ENCODE data around the gene CRACDL.

The CRACDL gene

DNA sequence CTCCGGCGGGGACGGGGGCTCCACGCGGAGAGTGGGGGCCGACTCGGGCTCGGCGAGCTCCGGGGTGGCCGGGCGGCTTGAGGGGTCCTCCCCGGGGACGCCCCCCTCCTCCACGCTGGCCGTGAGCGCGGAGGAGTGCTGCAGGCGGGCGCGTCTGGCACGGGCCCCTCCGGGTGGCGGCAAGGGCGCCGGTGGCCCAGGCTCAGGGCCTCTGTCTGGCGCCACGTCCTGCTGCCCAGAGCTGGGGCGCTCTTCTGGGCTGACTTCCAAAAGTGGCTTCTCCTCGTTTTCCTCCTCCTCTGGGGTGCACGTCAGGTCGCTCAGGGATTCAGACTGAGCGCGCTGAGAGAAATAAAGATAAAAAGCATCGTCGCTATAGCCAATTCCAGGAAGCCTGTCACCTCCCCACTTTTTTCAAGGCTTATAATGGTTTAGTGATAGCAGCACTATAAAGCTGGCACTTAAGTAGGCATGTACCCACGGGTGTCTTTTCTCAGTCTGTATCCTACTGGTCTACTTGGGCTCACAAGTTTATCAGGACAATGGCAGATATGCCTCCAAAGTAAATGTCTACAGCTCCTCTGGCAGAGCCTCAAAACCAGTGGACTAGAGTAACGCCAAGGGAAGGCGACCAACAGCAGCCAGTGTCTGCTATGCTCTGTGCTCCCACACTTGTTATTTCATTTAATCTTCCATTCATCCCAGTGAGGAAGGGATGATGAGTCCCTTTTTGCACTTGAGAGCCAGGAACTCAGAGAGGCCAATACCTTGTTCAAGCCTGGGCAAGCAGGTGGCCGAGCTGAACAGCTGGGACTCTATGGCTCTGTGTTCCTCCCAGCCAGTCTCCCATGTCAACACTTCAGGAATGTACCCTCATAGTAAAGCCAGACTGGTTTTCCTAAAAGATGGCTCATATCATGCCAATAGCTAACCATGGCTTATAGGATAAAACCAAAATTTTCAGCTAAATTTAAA lies 112.5 kb downstream of the CRACDL start:
- DNase-seq (ENCODE audit: low spot score) = no peak

GRCh38 chr2:98822301-98823164 lies 113.5 kb downstream of the CRACDL start:
- peak; percentile 39 for DNase-seq (ENCODE audit: low spot score)

DNA sequence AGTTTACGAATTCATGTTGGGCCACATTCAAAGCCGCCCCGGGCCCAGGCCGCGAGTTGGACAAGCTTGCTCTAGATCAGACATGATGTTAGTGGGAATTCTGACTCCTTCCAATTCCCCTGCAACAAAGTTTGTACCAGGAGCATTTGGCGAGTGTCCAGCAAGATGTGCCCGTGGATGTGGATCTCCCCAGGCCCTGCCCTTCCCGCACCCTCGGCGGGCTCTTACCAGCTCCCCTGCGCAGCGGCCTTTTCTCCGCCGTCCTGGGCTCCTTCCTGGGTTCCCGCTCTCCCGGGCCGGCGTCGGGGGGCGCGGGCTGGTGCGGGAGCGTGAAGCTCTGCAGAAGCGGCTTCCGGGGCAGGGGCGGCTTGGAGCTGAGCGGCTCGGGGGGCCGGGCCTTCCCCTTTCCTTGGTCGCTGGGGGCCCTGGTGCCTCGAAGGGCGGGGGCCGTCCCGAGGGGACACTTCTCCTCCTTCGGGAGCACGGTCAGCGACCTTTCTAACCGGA lies 114.3 kb downstream of the CRACDL start:
- DNase-seq (ENCODE audit: low spot score) = no peak

GRCh38 chr2:98819231-98819766 lies 116.7 kb downstream of the CRACDL start:
- no peak for DNase-seq (ENCODE audit: low spot score)

DNA sequence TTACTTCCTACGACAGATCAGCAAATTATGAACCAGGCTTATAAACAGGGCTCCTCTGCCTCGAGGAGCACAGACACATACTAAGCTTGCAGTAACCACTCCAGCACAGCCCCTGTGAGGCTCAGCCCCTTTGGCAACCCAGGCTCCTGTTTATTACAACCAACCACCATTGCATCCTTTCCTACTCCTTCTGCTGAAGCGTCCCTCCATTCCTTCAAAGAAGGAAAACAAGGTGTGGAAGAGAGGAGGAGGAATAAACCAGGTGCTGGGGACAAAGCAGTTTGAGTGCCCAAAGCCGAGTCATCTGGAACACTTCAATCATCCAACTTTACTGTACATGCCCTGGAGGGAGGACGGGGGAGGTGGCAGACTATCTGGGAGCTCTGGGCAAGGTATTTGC lies 117.9 kb downstream of the CRACDL start:
- DNase-seq (ENCODE audit: low spot score) = no peak

DNA sequence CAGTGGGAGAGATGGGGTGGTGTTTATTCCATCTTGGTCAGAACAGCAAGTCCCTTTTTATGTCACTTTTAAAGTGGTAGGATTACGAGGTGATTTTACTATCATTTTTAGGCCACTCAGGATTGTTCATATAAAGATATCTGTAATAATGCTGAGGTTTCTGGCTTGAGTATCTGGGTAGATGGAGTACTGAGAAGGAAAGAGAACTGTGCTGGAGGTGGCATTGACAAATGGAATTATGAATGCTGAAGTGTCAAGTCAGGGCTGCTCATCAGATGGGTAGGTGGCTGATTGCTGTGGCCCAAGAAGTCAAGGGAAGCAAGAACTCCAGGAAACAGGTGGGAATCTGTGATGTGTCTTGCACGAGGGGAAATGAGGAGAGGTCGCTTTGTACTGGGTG lies 119.7 kb downstream of the CRACDL start:
- DNase-seq (ENCODE audit: low spot score) = no peak

DNA sequence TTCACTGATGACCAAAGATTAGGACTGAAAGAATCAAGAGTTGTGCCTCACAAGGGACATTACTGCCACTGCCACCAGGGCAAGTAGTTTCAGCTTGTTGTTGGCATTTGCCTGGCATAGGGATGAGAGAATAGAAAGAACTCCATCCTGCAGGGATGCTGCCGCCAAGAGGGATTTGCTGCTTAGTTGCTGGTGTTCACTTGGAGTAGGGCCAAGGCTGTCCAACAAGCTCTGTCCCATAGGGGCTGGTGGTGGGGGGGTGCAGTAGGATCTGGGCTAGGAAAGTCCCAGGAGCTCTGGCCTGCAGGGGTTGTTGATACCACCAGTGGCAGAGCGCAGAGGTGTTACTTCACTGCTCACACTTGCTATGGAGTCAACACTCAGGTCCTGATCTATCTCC lies 120.2 kb downstream of the CRACDL start:
- no peak for DNase-seq (ENCODE audit: low spot score)

GRCh38 chr2:98811766-98812165 lies 124.3 kb downstream of the CRACDL start:
- no peak for DNase-seq (ENCODE audit: low spot score)

DNA sequence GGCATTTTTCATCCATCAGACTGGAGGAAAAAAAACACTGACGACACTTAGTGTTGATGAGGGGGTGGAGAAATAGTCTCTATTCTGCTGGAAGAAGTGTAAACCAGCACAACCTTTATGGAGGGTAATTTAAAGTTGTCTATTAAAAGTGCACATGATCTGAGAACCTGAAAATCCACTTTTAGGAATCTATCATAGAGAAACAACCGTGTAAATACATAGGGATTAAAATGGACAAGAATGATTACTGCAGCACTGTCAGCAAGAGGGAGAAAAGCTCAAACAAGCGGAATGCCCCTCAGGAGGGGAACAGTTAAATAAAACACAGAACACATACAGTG lies 125.5 kb downstream of the CRACDL start:
- no peak for DNase-seq (ENCODE audit: low spot score)

- DNase-seq (ENCODE audit: low spot score) = no peak
Observed at GRCh38 chr2:98809878-98810587, 126.0 kb downstream of the CRACDL start.

GRCh38 chr2:98809116-98809515 lies 126.9 kb downstream of the CRACDL start:
- DNase-seq (ENCODE audit: low spot score) = no peak

DNA sequence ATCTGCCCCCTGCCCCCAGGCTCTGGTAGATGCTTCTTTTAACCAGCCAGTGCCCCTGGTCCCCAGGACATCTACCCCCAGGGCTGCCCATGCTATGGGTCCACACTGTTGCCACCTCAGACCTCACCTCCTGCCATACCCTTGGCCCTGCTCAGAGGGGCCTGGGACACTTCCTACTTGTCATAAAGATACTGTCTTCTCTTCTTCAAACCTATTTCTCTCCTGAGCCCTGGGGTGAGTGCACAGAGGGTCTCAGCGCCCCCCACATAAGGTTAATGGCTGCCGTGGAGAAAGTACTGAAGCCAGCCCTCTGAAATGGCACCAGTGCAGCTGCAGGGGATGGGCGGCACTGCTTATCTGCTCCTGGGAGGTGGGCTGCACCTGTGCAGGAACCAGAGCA lies 127.5 kb downstream of the CRACDL start:
- no peak for DNase-seq (ENCODE audit: low spot score)

DNA sequence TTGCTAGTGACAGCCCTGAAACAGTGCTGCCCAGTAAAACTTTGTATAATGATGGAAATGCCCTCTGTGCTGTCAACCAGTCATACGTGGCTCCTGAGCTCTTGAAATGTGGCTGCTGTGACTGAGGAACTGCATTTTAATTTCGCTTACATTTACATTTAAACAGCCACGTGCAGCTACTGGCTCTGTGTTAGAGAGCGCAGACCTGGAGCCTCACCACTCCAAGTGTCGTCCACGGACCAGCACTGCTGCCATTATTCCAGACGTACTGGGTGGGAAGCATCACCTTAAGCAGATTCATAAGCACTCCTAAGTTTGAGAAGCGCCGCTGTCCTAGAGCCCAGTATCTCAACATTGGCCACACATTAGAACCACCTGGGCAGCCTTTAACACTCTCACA lies 128.1 kb downstream of the CRACDL start:
- DNase-seq (ENCODE audit: low spot score) = no peak

GRCh38 chr2:98807221-98807620 lies 128.8 kb downstream of the CRACDL start:
- peak; percentile 47 for DNase-seq (ENCODE audit: low spot score)

GRCh38 chr2:98806236-98806697 lies 129.8 kb downstream of the CRACDL start:
- no peak for DNase-seq (ENCODE audit: low spot score)

DNA sequence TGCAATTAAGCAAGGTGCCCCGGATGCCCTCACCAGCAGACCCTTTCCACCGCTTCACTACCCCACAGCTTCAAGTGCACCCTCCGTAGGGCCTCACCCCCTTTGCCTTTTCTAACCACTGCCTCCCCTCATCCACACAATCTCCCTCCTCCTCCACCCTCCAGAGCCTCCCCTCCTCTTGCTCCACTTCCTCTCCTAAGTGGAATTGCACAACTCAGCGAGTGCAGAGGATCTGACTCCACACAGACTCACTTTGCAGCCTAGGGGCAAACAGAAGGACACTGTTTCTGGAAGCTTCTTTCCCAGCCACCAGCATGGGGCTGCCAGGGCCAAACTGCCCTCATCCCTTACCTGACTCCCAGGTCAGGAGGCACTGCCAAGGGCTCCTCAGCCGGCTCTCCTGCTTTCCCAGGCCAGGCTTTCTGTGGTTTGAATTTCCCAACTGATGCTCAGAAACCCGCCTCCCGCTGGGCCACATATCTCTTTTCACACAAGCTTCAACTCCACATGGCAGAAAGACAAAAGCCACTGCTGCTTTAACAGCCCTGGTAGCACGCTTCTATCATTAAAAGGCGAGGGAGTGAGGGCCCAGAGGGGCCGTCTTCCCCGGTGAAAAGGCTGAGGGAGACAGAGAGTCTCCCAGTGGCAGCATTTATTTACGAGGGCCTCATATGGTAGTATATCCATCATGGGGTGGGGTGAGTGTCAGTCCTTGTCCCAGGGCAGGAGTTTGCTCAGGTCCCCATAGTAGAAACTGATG lies 130.4 kb downstream of the CRACDL start:
- DNase-seq (ENCODE audit: low spot score) = no peak

DNA sequence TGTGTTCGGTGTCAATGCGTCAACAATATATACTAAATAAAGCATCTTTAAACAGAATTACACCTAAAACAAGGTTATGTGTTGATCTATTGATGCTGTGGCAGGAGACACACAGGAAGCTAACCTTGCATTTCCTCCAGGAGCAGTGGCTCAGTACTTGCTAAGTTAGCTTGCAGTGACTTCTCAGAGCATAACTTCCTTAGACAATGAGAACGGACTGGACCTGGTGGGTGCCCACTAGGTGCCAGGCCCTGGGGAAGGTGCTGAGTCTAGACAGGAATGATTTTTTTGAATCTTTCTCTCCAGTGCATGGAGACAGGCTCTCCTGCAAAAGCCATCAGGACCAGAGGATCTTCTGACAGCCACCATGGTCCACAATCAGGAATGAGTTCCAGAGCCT lies 131.3 kb downstream of the CRACDL start:
- DNase-seq (ENCODE audit: low spot score) = no peak

GRCh38 chr2:98804265-98804650 lies 131.8 kb downstream of the CRACDL start:
- DNase-seq (ENCODE audit: low spot score) = no peak

DNA sequence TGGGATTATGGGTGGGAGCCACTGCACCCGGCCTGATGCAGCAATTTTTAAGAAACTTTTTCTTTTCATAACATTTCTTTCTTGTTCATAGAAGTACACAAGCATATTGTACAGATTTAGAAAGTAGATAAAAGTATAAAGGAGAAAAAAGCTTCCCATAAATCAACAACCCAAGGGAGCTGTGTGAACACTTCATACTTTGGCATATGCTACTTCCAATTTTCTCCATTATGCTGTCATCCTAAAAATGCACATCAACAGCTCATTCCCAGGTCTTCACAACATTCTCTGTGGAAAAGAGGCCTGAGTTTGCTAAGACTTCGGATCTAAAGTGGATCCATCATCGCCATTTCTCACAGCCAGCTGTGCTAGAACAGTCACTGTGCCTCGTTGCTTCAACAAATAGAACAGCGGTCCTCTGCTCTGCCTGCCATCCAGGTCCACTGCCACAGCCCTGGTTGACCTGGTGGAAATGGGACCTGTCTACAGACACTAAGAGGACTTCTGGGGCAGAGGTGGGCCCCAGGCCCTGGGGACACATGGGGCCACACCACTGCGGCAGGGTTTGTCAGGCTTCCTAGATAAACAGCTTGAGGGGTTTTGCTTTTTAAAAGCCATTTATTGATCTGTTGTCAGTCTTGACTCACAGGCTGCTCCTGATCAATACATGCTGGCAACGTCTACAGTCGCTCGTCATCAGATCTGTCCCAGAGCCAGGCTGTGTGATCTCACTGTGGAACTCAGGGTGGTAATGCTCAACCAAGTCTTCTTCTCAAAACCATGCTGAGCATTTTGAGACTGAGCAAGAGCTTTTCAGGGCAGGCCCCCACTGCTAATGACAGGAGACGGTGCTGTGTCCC lies 132.4 kb downstream of the CRACDL start:
- DNase-seq (ENCODE audit: low spot score) = no peak

DNA sequence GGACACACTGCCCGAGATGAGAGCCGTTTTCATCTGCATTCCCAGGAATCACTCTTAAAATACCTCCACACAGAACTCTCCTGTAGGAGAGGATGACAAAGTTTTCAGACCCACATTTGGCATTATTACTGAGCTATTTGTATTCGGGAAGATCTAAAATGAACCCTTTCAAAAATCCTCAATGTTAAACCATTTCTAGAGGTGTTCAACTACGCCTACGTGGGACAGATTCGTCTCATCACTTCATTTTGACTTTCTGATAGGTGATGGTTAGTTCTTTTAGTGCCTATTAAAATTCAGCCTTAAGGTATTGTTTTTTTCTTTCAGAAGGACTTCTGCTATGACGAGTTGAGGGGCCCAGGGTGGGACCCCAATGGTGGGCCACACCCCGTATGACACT lies 133.7 kb downstream of the CRACDL start:
- no peak for DNase-seq (ENCODE audit: low spot score)
